ENCODE results near the gene UBE3C. TPM values are rescaled to one million over a fixed set of nuclear protein-coding genes. Genes with fewer than 3 reads are reported as not detected.
A peak's percentile ranks its signal among the peaks of the same experiment; 100 is the strongest.

The UBE3C gene
- total RNA-seq, 1 donor: 95.9 TPM

DNA sequence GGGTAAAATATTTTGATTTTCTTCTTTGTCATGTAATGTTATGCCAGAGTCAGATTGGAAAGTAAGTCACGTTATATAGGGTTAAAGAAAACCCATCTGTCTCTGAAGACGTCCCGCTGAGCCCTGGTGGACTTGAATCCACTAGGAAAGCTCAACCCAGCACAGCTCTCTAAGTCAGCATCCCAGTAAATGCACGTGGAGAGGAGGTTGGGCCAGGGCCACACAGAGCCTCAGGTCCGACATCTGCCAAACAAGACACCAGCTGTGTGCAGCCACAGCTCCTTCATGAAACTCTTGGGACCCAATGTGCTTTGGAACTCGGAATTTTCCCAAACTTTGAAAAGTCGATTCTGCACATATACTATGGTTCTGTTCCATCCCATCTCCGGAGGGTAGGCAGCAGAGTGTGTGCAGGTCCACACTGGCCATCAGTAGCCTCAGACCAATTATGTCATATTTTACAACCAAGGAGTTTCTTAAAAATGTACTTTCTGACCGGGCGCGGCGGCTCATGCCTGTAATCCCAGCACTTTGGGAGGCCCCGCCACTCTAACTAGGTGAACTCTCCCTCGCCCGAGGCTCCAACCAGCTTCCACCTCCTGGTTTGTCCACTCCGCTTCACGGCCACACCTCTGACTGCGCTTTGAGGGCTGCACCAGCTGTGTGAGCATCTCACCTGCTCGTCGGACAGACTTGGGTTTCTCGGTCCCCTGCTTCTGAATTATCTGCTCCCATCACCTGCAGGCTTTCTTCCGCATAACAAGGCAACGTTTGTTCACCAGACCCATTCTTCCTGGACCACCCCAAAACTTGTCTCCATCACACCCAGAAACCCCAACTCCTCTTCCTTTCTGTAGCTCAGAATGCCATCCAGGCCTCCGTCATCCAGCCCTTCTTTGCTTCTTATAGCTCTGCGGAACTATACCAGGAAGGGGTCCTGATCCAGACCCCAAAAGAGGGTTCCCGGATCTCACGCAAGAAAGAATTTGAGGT lies 168.4 kb downstream of the UBE3C start:
- Histone ChIP-seq H3K4me1 (ENCODE audit: insufficient read depth, low read length) (peaks cover 28% of the 10 kb centered on the region), H3K4me3 (ENCODE audit: insufficient read depth, low read length) (no peak overlapping the region), H3K4me2 (ENCODE audit: insufficient read depth, low read length) (no peak overlapping the region), H4K20me1 (ENCODE audit: insufficient read depth, low read length) (no peaks in the 10 kb centered on the region), H3K27me3 (ENCODE audit: insufficient read depth, low read length) (no peaks in the 10 kb centered on the region), H3K36me3 (ENCODE audit: insufficient read depth, low read length) (no peaks in the 10 kb centered on the region), H3K9me3 (ENCODE audit: low read depth, low read length) (no peaks in the 10 kb centered on the region), H2AFZ (ENCODE audit: low read length) (no peak overlapping the region), H3K27ac (ENCODE audit: low read depth, low read length) (no peak overlapping the region), H3K79me2 (ENCODE audit: insufficient read depth, low read length) (no peaks in the 10 kb centered on the region)
- TF ChIP-seq, protein P1, sequence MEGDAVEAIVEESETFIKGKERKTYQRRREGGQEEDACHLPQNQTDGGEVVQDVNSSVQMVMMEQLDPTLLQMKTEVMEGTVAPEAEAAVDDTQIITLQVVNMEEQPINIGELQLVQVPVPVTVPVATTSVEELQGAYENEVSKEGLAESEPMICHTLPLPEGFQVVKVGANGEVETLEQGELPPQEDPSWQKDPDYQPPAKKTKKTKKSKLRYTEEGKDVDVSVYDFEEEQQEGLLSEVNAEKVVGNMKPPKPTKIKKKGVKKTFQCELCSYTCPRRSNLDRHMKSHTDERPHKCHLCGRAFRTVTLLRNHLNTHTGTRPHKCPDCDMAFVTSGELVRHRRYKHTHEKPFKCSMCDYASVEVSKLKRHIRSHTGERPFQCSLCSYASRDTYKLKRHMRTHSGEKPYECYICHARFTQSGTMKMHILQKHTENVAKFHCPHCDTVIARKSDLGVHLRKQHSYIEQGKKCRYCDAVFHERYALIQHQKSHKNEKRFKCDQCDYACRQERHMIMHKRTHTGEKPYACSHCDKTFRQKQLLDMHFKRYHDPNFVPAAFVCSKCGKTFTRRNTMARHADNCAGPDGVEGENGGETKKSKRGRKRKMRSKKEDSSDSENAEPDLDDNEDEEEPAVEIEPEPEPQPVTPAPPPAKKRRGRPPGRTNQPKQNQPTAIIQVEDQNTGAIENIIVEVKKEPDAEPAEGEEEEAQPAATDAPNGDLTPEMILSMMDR (IDR thresholded peaks at IDR 0.05; ENCODE audit: extremely low read depth, low read depth, low read length): no peak
- DNase-seq (ENCODE audit: insufficient read length, low spot score, missing footprints): peak; percentile 67

DNA sequence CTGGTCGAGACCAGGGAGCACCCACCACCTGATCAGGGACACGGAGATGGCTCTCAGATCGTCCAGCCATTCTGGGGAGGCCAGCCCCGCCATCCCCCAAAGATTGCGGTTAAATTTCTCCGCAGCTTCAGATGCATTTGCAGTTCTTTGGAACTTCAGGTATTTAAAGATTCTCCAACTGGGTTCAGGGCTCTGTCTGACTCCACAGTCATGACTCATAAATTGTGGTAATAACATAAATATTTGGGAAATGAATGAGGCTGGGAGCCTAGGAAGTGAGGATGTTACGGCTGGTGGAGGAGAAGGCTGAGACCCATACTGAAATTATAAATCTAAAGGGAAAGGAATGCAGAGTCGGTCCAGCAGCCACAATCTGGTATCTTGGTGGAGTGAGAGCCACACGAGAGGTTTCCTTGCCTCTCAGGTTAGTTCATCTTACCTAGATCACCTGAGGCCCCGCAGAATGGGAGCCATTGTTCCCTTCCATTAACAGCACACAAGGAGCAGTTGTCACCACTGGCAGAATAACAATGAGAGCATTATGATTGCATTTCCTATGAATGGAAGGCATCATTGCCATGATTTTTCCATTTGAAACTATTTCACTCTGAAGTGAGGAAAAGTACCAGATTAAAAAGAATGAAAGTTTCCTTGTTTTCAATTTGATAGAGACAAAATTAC lies 171.4 kb downstream of the UBE3C start:
- DNase-seq (ENCODE audit: insufficient read length, low spot score, missing footprints): peak; percentile 96
- Histone ChIP-seq H3K27ac (ENCODE audit: low read depth, low read length) (peak overlapping the region; percentile 98), H4K20me1 (ENCODE audit: insufficient read depth, low read length) (no peaks in the 10 kb centered on the region), H3K36me3 (ENCODE audit: insufficient read depth, low read length) (no peaks in the 10 kb centered on the region), H3K4me1 (ENCODE audit: insufficient read depth, low read length) (peaks cover 23% of the 10 kb centered on the region), H3K4me3 (ENCODE audit: insufficient read depth, low read length) (peak overlapping the region; percentile 50), H3K79me2 (ENCODE audit: insufficient read depth, low read length) (no peaks in the 10 kb centered on the region), H3K9me3 (ENCODE audit: low read depth, low read length) (no peaks in the 10 kb centered on the region), H3K4me2 (ENCODE audit: insufficient read depth, low read length) (peak overlapping the region; percentile 84), H3K27me3 (ENCODE audit: insufficient read depth, low read length) (no peaks in the 10 kb centered on the region), H2AFZ (ENCODE audit: low read length) (peak overlapping the region; percentile 79)
- TF ChIP-seq, protein P1 (IDR thresholded peaks at IDR 0.05; ENCODE audit: extremely low read depth, low read depth, low read length): no peak

DNA sequence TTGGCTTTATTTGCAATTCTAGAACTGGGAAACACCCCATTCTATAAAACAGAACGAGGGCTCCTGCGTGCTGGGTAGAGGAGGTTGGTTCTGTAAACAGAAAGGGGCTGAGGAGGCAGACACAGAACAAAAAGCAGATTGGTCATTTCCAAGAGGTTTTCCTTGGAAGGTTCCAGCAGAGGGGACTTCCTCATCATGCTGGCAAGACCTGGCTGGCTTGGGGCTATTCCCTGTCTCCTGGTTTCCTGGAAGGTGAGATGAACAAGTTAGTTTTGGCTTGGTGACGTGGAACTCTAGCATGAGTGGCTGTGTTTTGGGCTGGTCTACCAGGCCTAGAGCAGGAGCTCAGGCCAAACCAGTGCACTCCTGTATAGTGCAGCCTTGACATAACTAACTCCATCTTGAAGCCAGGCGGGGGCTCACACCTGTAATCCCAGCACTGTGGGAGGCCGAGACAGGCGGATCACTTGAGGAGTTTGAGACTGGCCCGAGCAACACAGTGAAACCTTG lies 172.0 kb downstream of the UBE3C start:
- no peaks in the 10 kb centered on the region for H3K9me3 ChIP-seq (ENCODE audit: low read depth, low read length)
- H3K4me1 ChIP-seq (ENCODE audit: insufficient read depth, low read length): peaks cover 23% of the 10 kb centered on the region
- no peaks in the 10 kb centered on the region for H3K79me2 ChIP-seq (ENCODE audit: insufficient read depth, low read length)
- H3K4me3 ChIP-seq (ENCODE audit: insufficient read depth, low read length): peak overlapping the region; percentile 24
- DNase-seq (ENCODE audit: insufficient read length, low spot score, missing footprints): peak; percentile 76
- no peaks in the 10 kb centered on the region for H3K27me3 ChIP-seq (ENCODE audit: insufficient read depth, low read length)
- H3K27ac ChIP-seq (ENCODE audit: low read depth, low read length): peak overlapping the region; percentile 98
- no peaks in the 10 kb centered on the region for H4K20me1 ChIP-seq (ENCODE audit: insufficient read depth, low read length)
- no peaks in the 10 kb centered on the region for H3K36me3 ChIP-seq (ENCODE audit: insufficient read depth, low read length)
- peak overlapping the region; percentile 77 for H2AFZ ChIP-seq (ENCODE audit: low read length)
- TF ChIP-seq, protein P1 (IDR thresholded peaks at IDR 0.05; ENCODE audit: extremely low read depth, low read depth, low read length): no peak
- peak overlapping the region; percentile 84 for H3K4me2 ChIP-seq (ENCODE audit: insufficient read depth, low read length)
